GM12878 (cell line): Measurements from ENCODE around the gene RALB.

Source experiments
- ATF2 ChIP-seq: IDR thresholded peaks from 2 replicates; pipeline ENCODE4 v1.6.1; 2012; ENCODE audit warnings: low read length, inconsistent platforms
- CEBPB ChIP-seq, 2 experiments: fragments of 150-350 bp in 1 of 2; IDR thresholded peaks; 2 replicates each; pipeline ENCODE4 v1.6.1; 2012 to 2014; ENCODE audit warnings: low read depth in 2 of 2, low read length in 2 of 2, borderline replicate concordance in 1 of 2, inconsistent platforms in 1 of 2
- EP300 ChIP-seq, 2 experiments: fragments of 150-350 bp in 1 of 2; IDR thresholded peaks; 2 replicates each; pipeline ENCODE4 v1.6.1; 2011 to 2012; ENCODE audit warnings: low read depth in 2 of 2, low read length in 2 of 2, borderline replicate concordance in 1 of 2, improper control_type of control experiment in 1 of 2, inconsistent platforms in 1 of 2; ENCODE audit not compliant: control insufficient read depth in 1 of 2
- HDGF ChIP-seq: fragments of 450-650 bp; IDR thresholded peaks from 2 replicates; pipeline ENCODE4 v1.6.1; 2016; ENCODE audit warnings: antibody characterized with exemption
- MAX ChIP-seq: IDR thresholded peaks from 2 replicates; pipeline ENCODE4 v1.6.1; 2012; ENCODE audit warnings: low read depth, low read length, improper control_type of control experiment
- POLR2AphosphoS5 ChIP-seq: IDR thresholded peaks from 2 replicates; pipeline ENCODE4 v1.6.1; 2011; ENCODE audit warnings: mild to moderate bottlenecking, low read length, inconsistent platforms
- SP1 ChIP-seq: IDR thresholded peaks from one replicate; pipeline ENCODE4 v1.6.1; 2011; ENCODE audit warnings: low read depth, low read length
- TF ChIP-seq, protein P1 (sequence below), 3 experiments: IDR thresholded peaks in 2 of 3; conservative IDR thresholded peaks in 1 of 3; 2 replicates each; pipeline ENCODE4 v1.5.1; 2011; ENCODE audit warnings: low read depth in 3 of 3, low read length in 3 of 3, mild to moderate bottlenecking in 3 of 3, control low read depth in 2 of 3, moderate library complexity in 2 of 3, inconsistent platforms in 1 of 3, mixed read lengths in 1 of 3; ENCODE audit not compliant: control insufficient read depth in 2 of 3, insufficient read depth in 1 of 3; ENCODE audit errors: extremely low read depth in 1 of 3

DNA sequence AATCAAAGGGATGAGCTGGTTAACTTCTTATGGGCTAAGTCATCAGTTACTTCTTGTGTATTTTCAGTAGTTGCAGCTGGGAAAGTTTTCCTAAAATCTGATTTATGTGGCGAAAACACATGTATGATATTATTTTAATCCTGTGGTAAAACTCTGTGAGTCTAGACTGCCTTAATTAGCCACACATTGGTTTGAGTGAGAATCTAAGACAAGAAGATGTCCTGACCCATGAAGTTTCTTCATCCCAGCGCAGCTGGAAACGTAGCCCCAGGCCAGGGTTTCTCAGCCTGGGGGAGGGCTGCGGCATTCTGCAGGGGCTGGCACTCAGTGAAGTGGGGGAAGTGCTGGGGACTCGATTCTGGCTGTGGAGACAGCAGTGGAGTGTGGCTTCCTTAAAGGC is 48.6 kb downstream of the RALB start:
- TF ChIP-seq MAX (no peak), POLR2AphosphoS5 (no peak), EP300 (IDR thresholded peaks at IDR 0.05; ENCODE audit: borderline replicate concordance in 1 of 2, control insufficient read depth in 1 of 2, low read depth in 2 of 2, low read length in 2 of 2) (no peak), HDGF (no peak), ATF2 (no peak), CEBPB (IDR thresholded peaks at IDR 0.05; ENCODE audit: borderline replicate concordance in 1 of 2, low read depth in 2 of 2, low read length in 2 of 2) (no peak), SP1 (no peak)
- TF ChIP-seq, protein P1, sequence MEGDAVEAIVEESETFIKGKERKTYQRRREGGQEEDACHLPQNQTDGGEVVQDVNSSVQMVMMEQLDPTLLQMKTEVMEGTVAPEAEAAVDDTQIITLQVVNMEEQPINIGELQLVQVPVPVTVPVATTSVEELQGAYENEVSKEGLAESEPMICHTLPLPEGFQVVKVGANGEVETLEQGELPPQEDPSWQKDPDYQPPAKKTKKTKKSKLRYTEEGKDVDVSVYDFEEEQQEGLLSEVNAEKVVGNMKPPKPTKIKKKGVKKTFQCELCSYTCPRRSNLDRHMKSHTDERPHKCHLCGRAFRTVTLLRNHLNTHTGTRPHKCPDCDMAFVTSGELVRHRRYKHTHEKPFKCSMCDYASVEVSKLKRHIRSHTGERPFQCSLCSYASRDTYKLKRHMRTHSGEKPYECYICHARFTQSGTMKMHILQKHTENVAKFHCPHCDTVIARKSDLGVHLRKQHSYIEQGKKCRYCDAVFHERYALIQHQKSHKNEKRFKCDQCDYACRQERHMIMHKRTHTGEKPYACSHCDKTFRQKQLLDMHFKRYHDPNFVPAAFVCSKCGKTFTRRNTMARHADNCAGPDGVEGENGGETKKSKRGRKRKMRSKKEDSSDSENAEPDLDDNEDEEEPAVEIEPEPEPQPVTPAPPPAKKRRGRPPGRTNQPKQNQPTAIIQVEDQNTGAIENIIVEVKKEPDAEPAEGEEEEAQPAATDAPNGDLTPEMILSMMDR (IDR thresholded peaks at IDR 0.05 in 2 of 3, conservative IDR thresholded peaks at IDR 0.05 in 1 of 3; ENCODE audit: control insufficient read depth in 2 of 3, extremely low read depth in 1 of 3, insufficient read depth in 1 of 3, low read depth in 3 of 3, low read length in 3 of 3): no peak
